Measurements from ENCODE around the gene RASGRP4. TPM values are rescaled to one million over a fixed set of nuclear protein-coding genes. Genes with fewer than 3 reads are reported as not detected.

RASGRP4 gene, protein sequence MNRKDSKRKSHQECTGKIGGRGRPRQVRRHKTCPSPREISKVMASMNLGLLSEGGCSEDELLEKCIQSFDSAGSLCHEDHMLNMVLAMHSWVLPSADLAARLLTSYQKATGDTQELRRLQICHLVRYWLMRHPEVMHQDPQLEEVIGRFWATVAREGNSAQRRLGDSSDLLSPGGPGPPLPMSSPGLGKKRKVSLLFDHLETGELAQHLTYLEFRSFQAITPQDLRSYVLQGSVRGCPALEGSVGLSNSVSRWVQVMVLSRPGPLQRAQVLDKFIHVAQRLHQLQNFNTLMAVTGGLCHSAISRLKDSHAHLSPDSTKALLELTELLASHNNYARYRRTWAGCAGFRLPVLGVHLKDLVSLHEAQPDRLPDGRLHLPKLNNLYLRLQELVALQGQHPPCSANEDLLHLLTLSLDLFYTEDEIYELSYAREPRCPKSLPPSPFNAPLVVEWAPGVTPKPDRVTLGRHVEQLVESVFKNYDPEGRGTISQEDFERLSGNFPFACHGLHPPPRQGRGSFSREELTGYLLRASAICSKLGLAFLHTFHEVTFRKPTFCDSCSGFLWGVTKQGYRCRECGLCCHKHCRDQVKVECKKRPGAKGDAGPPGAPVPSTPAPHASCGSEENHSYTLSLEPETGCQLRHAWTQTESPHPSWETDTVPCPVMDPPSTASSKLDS
- 0.07 TPM in 2 of 5 replicates, not detected in the others for total RNA-seq (2022; extraction: Qiagen RNA extraction; ENCODE audit: low read depth)

GRCh38 chr19:38425810-38426466 is at the start of gene RASGRP4:
RASGRP4 (minus strand) TSS chr19:38426219; CDS start chr19:38426091, 128 bp downstream.

DNA sequence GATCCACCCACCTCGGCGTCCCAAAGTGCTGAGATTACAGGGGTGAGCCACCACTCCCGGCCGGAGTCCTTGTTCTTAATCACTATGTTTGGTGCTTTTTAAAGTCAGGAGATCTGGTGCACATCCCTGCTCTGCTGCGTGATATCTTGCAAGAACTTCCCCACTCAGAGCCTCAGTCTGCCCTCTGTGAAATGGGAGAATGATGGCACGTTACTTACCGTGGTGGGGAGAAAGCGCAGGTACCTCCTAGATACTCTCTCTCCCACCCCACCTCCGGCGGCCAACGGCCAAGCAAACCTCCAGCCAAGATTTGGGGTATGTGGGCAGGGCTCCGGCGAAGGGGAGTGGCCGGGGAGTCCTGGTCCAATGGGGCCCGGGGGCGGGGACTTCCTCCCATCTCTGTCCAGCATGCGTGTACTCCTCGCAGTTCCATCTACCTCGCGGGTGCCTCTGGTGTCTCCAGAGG is 7.3 kb upstream of the RASGRP4 start, which contains the start of gene RYR1:
RYR1 (plus strand) TSS at position 424 of the 466 bp plus-strand sequence. CDS start 139 bp downstream, outside the sequence.

GRCh38 chr19:38402967-38403674 is 22.9 kb downstream of the RASGRP4 start, which contains the start of gene FAM98C:
FAM98C (plus strand) TSS chr19:38403093; CDS start chr19:38403154, 61 bp downstream.

GRCh38 chr19:38388349-38389100 is 37.5 kb downstream of the RASGRP4 start, which contains the start of gene SPRED3:
SPRED3 (plus strand) TSS chr19:38388697; CDS start chr19:38390303, 1,606 bp downstream.

GRCh38 chr19:38387550-38388348 is 38.3 kb downstream of the RASGRP4 start, which contains the start of gene GGN:
GGN (minus strand) TSS chr19:38388034; CDS start chr19:38387261, 773 bp downstream.

DNA sequence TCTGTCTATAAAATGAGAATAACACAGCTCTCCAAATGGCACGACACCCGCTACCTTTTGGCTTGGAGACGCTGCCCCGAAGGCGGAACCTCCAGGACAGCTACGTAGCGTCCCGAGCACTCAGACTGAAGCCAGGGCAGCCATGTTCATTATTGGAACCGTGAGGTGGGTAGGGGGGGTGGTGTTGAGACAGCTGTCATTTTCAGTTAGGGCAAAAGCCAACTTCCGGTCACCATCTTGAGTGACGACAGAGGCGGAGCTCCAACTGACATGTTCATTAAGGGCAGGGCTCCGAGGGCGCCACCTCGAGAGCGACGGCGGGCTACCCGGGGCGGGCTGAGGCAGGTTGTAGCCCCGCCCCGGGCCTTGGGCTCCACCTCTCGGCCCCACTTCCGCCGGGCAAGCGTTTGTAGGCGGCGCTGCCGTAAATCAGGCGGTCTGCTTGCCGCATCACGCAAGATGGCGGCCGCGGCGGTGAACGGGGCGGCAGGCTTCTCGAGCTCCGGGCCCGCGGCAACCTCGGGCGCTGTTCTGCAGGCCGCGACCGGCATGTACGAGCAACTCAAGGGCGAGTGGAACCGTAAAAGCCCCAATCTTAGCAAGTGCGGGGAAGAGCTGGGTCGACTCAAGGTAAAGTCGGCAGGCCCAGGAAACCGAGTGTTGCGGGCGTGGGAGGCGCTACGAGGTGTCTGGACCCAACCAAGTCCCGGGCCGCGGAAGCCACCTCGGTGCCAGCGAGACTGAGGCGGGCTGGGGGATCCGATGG is 51.5 kb downstream of the RASGRP4 start, which contains the start of gene PSMD8:
PSMD8 (plus strand) TSS at position 240 of the 766 bp plus-strand sequence; CDS start at position 271, 31 bp downstream.

Other genes starting within 250 kb of the RASGRP4 start
- gene DPF1, start 202.0 kb downstream of the RASGRP4 start, total RNA-seq (2022; extraction: Qiagen RNA extraction; ENCODE audit: low read depth), result 3.7 to 4.9 TPM (median 4.7 TPM) in 5 replicates
- gene PPP1R14A, start 169.8 kb downstream of the RASGRP4 start, total RNA-seq (2022; extraction: Qiagen RNA extraction; ENCODE audit: low read depth), result 81.3 to 143 TPM (median 127 TPM) in 5 replicates
- 280 to 396 TPM (median 353 TPM) in 5 replicates for gene SPINT2, start 161.6 kb downstream of the RASGRP4 start, total RNA-seq (2022; extraction: Qiagen RNA extraction; ENCODE audit: low read depth)
- gene C19orf33, start 122.0 kb downstream of the RASGRP4 start, total RNA-seq (2022; extraction: Qiagen RNA extraction; ENCODE audit: low read depth), result 635 to 743 TPM (median 686 TPM) in 5 replicates
- 98.3 to 132 TPM (median 119 TPM) in 5 replicates for gene YIF1B, start 110.3 kb downstream of the RASGRP4 start, total RNA-seq (2022; extraction: Qiagen RNA extraction; ENCODE audit: low read depth)
- 5.2 to 6.1 TPM (median 6.1 TPM) in 5 replicates for gene KCNK6, start 106.4 kb downstream of the RASGRP4 start, total RNA-seq (2022; extraction: Qiagen RNA extraction; ENCODE audit: low read depth)
- gene CATSPERG, start 90.4 kb downstream of the RASGRP4 start, total RNA-seq (2022; extraction: Qiagen RNA extraction; ENCODE audit: low read depth), result 1.1 to 1.8 TPM (median 1.5 TPM) in 5 replicates
- gene PSMD8, start 51.6 kb downstream of the RASGRP4 start, total RNA-seq (2022; extraction: Qiagen RNA extraction; ENCODE audit: low read depth), result 462 to 508 TPM (median 476 TPM) in 5 replicates
- 0.16 to 0.47 TPM (median 0.26 TPM) in 5 replicates for gene GGN, start 38.2 kb downstream of the RASGRP4 start, total RNA-seq (2022; extraction: Qiagen RNA extraction; ENCODE audit: low read depth)
- gene SPRED3, start 37.5 kb downstream of the RASGRP4 start, total RNA-seq (2022; extraction: Qiagen RNA extraction; ENCODE audit: low read depth), result 1.8 to 3.3 TPM (median 2.8 TPM) in 5 replicates
- gene FAM98C, start 23.1 kb downstream of the RASGRP4 start, total RNA-seq (2022; extraction: Qiagen RNA extraction; ENCODE audit: low read depth), result 17.8 to 27.6 TPM (median 26.3 TPM) in 5 replicates
- 4.4 to 5.9 TPM (median 5.6 TPM) in 5 replicates for gene RYR1, start 7.5 kb upstream of the RASGRP4 start, total RNA-seq (2022; extraction: Qiagen RNA extraction; ENCODE audit: low read depth)
- gene MAP4K1, start 191.7 kb upstream of the RASGRP4 start, total RNA-seq (2022; extraction: Qiagen RNA extraction; ENCODE audit: low read depth), result 0.53 to 1.2 TPM (median 0.73 TPM) in 5 replicates
- 645 to 956 TPM (median 719 TPM) in 5 replicates for gene EIF3K, start 193.0 kb upstream of the RASGRP4 start, total RNA-seq (2022; extraction: Qiagen RNA extraction; ENCODE audit: low read depth)
- 1,072 to 1,383 TPM (median 1,305 TPM) in 5 replicates for gene ACTN4, start 221.4 kb upstream of the RASGRP4 start, total RNA-seq (2022; extraction: Qiagen RNA extraction; ENCODE audit: low read depth)

Data from A549 treated with DMSO at 1 μM for 4 hours (cell line).